Epithelial cell of proximal tubule (primary cell): ENCODE results near the gene KRT3. TPM values are rescaled to one million over a fixed set of nuclear protein-coding genes. Genes with fewer than 3 reads are reported as not detected.

Source experiments
- DNase-seq: peaks from one replicate; pipeline ENCODE4 v3.0.0-alpha.2; 2011; ENCODE audit warnings: low read depth
- H3K4me3 ChIP-seq: 2 replicates; pipeline ENCODE4 v1.5.1; 2011; ENCODE audit warnings: low read depth, mild to moderate bottlenecking, low read length
- total RNA-seq: library from RNA; depleted of rRNA; stranded (reverse); fragments of >200 nt; gene quantifications from 2 replicates; pipeline ENCODE4 v1.2.3, GENCODE V29; 2015
- TF ChIP-seq, protein P1 (sequence below): conservative IDR thresholded peaks from 2 replicates; pipeline ENCODE4 v1.5.1; 2012; ENCODE audit warnings: low read depth, mild to moderate bottlenecking, low read length

The KRT3 gene
- total RNA-seq, 1 donor from 2014 or later = 0.06 TPM

GRCh38 chr12:52832451-52832850, 36.5 kb upstream of the KRT3 start:
- H3K4me3 ChIP-seq = no peak overlapping the region
- TF ChIP-seq, protein P1, sequence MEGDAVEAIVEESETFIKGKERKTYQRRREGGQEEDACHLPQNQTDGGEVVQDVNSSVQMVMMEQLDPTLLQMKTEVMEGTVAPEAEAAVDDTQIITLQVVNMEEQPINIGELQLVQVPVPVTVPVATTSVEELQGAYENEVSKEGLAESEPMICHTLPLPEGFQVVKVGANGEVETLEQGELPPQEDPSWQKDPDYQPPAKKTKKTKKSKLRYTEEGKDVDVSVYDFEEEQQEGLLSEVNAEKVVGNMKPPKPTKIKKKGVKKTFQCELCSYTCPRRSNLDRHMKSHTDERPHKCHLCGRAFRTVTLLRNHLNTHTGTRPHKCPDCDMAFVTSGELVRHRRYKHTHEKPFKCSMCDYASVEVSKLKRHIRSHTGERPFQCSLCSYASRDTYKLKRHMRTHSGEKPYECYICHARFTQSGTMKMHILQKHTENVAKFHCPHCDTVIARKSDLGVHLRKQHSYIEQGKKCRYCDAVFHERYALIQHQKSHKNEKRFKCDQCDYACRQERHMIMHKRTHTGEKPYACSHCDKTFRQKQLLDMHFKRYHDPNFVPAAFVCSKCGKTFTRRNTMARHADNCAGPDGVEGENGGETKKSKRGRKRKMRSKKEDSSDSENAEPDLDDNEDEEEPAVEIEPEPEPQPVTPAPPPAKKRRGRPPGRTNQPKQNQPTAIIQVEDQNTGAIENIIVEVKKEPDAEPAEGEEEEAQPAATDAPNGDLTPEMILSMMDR = no peak
- DNase-seq = no peak

- no peak for DNase-seq
- TF ChIP-seq, protein P1 = no peak
- H3K4me3 ChIP-seq = no peak overlapping the region
These were observed 35.3 kb upstream of the KRT3 start for GRCh38 chr12:52831251-52831650.

- no peak overlapping the region for H3K4me3 ChIP-seq
- DNase-seq = no peak
- TF ChIP-seq, protein P1 = no peak
These were observed 34.3 kb upstream of the KRT3 start for GRCh38 chr12:52829986-52830770.

DNA sequence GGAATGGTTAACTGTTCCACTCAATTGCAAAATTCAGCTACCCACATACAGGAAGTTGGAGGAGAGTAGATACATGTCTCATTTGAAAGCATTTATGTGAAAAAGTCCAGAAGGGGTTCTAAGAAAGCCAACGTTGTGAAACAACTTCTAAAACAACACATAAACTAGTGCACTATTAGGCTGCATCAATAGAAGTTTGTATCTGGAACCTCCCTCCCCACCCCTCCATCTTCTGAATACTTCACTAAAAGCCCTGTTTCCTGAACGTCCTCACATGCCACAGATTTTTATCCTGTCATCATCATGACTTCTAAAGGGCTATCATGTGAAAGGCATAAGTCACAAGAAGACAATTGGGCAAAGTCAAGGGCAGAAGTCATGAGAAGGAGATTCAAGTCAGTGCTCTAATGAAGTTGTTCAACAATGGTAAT, 32.7 kb upstream of the KRT3 start:
- no peak for DNase-seq
- TF ChIP-seq, protein P1 = no peak
- no peak overlapping the region for H3K4me3 ChIP-seq

- no peak overlapping the region for H3K4me3 ChIP-seq
- TF ChIP-seq, protein P1 = no peak
- no peak for DNase-seq
These were observed 32.2 kb upstream of the KRT3 start for GRCh38 chr12:52828156-52828555.

DNA sequence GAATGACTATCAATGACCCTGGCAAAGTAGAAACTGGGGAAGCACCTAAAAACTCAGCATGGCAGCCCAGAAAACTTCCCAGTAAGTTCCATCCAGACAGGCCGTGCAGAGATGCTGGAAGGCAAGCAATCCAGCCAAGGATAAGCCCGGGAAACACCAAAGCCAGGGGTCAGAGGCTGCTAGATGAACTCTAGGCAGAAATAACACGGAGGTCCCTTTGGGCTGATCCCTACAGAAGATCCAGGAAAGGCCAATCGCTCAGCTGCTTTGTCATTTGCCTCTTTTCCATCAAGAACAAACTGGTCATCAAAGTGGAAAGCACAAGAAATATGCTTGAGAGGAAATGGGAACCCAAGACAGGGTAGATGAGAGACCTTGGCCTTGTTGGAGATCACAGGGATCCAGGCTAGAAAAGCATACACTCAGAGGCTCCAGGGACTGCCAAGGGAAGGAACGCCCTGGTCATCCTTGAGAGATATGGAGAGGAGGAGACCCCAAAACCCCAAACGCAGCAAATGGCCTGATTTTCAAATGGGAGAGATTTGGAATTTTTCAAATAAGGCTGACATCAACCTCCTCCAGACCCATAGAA, 31.7 kb upstream of the KRT3 start:
- TF ChIP-seq, protein P1 = no peak
- no peak for DNase-seq
- H3K4me3 ChIP-seq = no peak overlapping the region
